Heart right ventricle (tissue), 16 donors: ENCODE measurements around the gene PLXNC1. TPM values are rescaled to one million over a fixed set of nuclear protein-coding genes. Genes with fewer than 3 reads are reported as not detected.

Experiments used
- ATAC-seq, 8 donors: fragments of 200-7000 bp; cut with Tn5 transposase; one replicate each; pipeline ENCODE4 v1.9.1; 2020; ENCODE audit warnings: mild to moderate bottlenecking in 8 of 8, moderate library complexity in 8 of 8, moderate number of reproducible peaks in 1 of 8
- DNase-seq, 2 donors: peaks; one replicate each; pipeline ENCODE4 v3.0.0-alpha.2; 2020
- H3K27ac ChIP-seq, 10 donors: fragments of 200-600 bp; sonication (generic) in 2 of 10; one replicate each; pipeline versions ENCODE4 v1.5.0 to v1.8.0; 2020 to 2022; ENCODE audit warnings: mild to moderate bottlenecking in 3 of 10
- H3K27me3 ChIP-seq, 7 donors: fragments of 200-600 bp; one replicate each; pipeline ENCODE4 v1.8.0; 2021 to 2022; ENCODE audit warnings: mild to moderate bottlenecking in 2 of 7
- H3K36me3 ChIP-seq, 9 donors: fragments of 200-600 bp; sonication (generic) in 1 of 9; one replicate each; pipeline versions ENCODE4 v1.5.0 to v1.8.0; 2020 to 2022; ENCODE audit warnings: mild to moderate bottlenecking in 2 of 9
- H3K4me1 ChIP-seq, 9 donors: fragments of 200-600 bp; sonication (generic) in 1 of 9; one replicate each; pipeline versions ENCODE4 v1.5.0 to v1.8.0; 2020 to 2022; ENCODE audit warnings: mild to moderate bottlenecking in 4 of 9
- H3K4me3 ChIP-seq, 10 donors: fragments of 200-600 bp; sonication (generic) in 2 of 10; one replicate each; pipeline versions ENCODE4 v1.5.0 to v1.8.0; 2020 to 2022; ENCODE audit warnings: mild to moderate bottlenecking in 7 of 10, moderate library complexity in 2 of 10
- H3K9me3 ChIP-seq, 11 donors: fragments of 200-600 bp in 10 of 11; sonication (generic) in 2 of 11; one replicate each; pipeline versions ENCODE4 v1.5.0 to v1.8.0; 2013 to 2022; ENCODE audit warnings: mild to moderate bottlenecking in 2 of 11, control low read depth in 1 of 11, moderate library complexity in 1 of 11
- WGBS, 2 donors: extraction: QIAGEN DNeasy Blood & Tissue Kit; methylation state at CpG; one replicate each; pipeline ENCODE4 v1.1.7; 2013; ENCODE audit warnings: inconsistent platforms in 1 of 2; 5-methylcytosine and 5-hydroxymethylcytosine counted together
- intact Hi-C, 10 donors: fragments of 100-400 bp; cut with DNase I; formaldehyde crosslinking; loops; one replicate each; pipeline versions ENCODE4 v1.11.1 to v1.14.2; 2022
- polyA plus RNA-seq, 2 donors: library from polyadenylated mRNA; stranded (reverse); fragments of 200-250 nt; gene quantifications; one replicate each; pipeline ENCODE4 v1.2.3, GENCODE V29; 2013
- total RNA-seq, 10 donors: library from RNA; stranded (reverse); fragmentation: NEBNext Ultra II Directional in 3 of 10; extraction: Animal tissue kit (Norgen Biotek cat#: 25700) in 3 of 10; gene quantifications; one replicate each; pipeline versions ENCODE4 v1.2.1 to v1.2.4, GENCODE V29; 2021 to 2023
- TF ChIP-seq, protein P1 (sequence below), 9 donors: fragments of 200-600 bp; sonication (generic) in 2 of 9; IDR thresholded peaks; one replicate each; pipeline versions ENCODE4 v1.5.0 to v1.8.0; 2021 to 2022; ENCODE audit warnings: antibody characterized with exemption in 9 of 9, mild to moderate bottlenecking in 5 of 9, moderate library complexity in 1 of 9
- donor health status: Arrhythmogenic right ventricular cardiomyopathy.
- donor health status: ischemic (EF 13 %, LVEDD 7.1; RV severe dilation, severe dysfunction).
- donor health status: healthy with polysubstance abuse.
- donor health status: DM: no; HTN: yes; CAD: no.
- donor health status: DM: no; HTN: no; CAD: no.
- donor health status: ischemic (EF 25% LVEDD 6.9; RV normal size, moderate dysfunction).
- donor health status: ischemic (EF 25% LVEDD 5.7; RV mildly dilated, moderate dysfunction).
- donor health status: healthy.
- donor health status: DM: yes; HTN: yes; CAD: no.
- donor health status: Ischemic cardiomyopathy.
- donor health status: ischemic (EF 35%, LVEDD 5.7; RV mildly dilated, moderate dysfunction).
- donor health status: nonischemic (EF 11% LVEDD 7.7; RV severe dilation, severe dysfunction).
- donor health status: DM: yes; HTN: yes; CAD: no.
- donor health status: PGD.
- donor health status: ischemic (EF 29% LVEDD 5.4; RV normal size, mild dysfunction).
- donor health status: nonischemic (EF 23%, LVEDD 6.1; RV moderate dilation, normal function).

PLXNC1 gene
- total and polyA plus RNA-seq, 12 donors, result 0.72 to 8.5 (median 2.7) TPM

DNA sequence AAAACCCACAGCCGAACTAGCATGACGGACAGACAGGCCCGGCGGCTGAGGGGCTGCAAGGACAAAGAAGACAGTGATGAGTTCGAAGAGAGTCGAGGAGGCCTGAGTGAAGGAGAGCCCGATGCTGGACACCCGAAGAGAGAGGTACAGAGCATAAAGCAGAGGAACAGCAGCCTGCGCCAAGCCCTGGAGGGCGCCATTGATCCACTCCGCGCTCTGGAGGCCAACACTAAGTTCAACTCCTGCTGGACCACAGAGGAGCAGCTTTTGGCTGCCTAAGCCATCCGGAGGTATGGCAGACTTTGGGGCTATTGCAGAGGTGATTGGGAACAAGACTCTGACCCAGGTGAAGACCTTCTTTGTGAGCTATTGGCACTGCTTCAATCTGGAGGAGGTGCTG, 7.8 kb upstream of the PLXNC1 start:
- intact Hi-C loops, result loop anchor here in 6 of 10 donors (2.0 to 10.0 kb wide), 7 partner anchors 124 to 624 kb away; no protein-coding TSS in a partner anchor
- H3K9me3 ChIP-seq, result no peaks in the 10 kb centered on the region
- ATAC-seq (peak in 2 of 8 donors; percentile 33 to 34), DNase-seq (peak in 1 of 2 donors; percentile 23)
- no peak overlapping the region for H3K4me3 ChIP-seq
- WGBS, 2 donors, result 87% methylated on average over 13 of the region's 13 CpGs
- H3K27ac ChIP-seq, result no peak overlapping the region
- TF ChIP-seq, protein P1, sequence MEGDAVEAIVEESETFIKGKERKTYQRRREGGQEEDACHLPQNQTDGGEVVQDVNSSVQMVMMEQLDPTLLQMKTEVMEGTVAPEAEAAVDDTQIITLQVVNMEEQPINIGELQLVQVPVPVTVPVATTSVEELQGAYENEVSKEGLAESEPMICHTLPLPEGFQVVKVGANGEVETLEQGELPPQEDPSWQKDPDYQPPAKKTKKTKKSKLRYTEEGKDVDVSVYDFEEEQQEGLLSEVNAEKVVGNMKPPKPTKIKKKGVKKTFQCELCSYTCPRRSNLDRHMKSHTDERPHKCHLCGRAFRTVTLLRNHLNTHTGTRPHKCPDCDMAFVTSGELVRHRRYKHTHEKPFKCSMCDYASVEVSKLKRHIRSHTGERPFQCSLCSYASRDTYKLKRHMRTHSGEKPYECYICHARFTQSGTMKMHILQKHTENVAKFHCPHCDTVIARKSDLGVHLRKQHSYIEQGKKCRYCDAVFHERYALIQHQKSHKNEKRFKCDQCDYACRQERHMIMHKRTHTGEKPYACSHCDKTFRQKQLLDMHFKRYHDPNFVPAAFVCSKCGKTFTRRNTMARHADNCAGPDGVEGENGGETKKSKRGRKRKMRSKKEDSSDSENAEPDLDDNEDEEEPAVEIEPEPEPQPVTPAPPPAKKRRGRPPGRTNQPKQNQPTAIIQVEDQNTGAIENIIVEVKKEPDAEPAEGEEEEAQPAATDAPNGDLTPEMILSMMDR (IDR thresholded peaks at IDR 0.05), result peak in 5 of 9 donors; percentile 17 to 38 (median 23)
- H3K36me3 ChIP-seq, result no peaks in the 10 kb centered on the region
- peaks cover 0 to 5% (median 0%) of the 10 kb centered on the region in 7 donors for H3K27me3 ChIP-seq
- H3K4me1 ChIP-seq, result peaks cover 0 to 2% (median 0%) of the 10 kb centered on the region in 9 donors

DNA sequence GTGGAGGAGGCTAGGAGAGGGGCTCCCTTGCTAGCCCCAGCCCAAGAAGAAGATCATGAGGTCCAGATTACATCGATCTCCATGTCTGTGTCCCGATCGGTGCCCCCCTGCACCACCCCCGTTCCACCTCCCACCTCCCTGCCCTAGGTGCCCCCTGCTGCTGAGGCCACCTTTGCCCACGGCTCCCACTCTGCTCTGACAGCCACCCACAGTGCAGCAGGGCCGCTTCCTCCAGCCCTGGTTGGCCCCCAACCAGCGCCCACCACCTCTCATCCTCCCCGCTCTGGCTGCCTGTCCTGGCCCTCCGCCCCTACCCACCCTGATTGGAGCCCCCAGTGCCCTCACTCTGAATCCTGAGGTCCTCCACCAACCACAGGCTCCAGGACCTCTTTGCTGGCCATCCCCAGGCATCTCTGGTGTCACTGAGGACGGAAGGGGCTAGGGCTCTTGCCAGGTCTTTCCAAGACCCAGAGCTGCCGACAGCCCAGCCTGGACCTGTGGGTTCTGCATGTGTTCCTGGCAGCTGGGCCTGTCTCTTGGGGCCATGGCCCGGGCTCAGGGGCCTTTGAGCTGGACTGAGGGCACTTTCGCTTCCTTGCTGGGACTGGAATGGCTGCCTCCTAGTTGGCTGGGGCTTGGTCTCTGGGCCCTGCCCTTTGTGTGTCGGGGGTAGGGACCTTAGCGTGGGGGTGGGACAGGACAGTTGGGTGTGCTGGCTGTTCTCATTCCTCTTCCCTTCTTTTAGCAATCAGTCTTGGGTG, 7.2 kb upstream of the PLXNC1 start:
- H3K27ac ChIP-seq, result no peak overlapping the region
- intact Hi-C loops, result loop anchor here in 6 of 10 donors (2.0 to 10.0 kb wide), 7 partner anchors 124 to 624 kb away; no protein-coding TSS in a partner anchor
- H3K4me1 ChIP-seq, result peaks cover 0 to 8% (median 0%) of the 10 kb centered on the region in 9 donors
- ATAC-seq, result peak in 2 of 8 donors; percentile 9 to 39
- H3K4me3 ChIP-seq, result no peak overlapping the region
- no peak for DNase-seq
- H3K27me3 ChIP-seq, result peaks cover 0 to 5% (median 0%) of the 10 kb centered on the region in 7 donors
- H3K9me3 ChIP-seq, result no peaks in the 10 kb centered on the region
- TF ChIP-seq, protein P1 (IDR thresholded peaks at IDR 0.05), result no peak
- H3K36me3 ChIP-seq, result no peaks in the 10 kb centered on the region
- WGBS, 2 donors, result 83 to 95% methylated on average over 15 of the region's 15 CpGs

DNA sequence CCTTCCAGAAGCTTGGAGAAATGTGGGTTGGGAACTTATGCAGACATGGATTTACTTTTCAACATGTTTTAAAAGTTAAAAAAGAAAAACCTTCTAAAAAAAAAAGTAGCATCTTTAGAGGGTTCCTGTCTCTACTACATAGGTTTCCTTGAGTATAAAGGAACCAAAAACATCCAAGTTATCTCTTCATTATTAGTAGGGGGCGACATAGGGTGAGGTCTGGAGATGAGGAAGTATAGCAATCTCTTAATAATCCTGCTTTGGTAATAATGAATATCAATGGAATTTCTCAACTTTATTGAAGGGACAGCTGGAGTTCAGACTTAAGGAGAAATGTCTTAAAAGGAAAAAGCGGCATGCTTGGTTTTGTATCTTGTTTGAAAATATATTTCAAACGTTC, 6.5 kb upstream of the PLXNC1 start:
- Histone ChIP-seq H3K27me3 (peaks cover 0 to 5% (median 0%) of the 10 kb centered on the region in 7 donors), H3K9me3 (no peaks in the 10 kb centered on the region), H3K36me3 (no peaks in the 10 kb centered on the region), H3K27ac (no peak overlapping the region), H3K4me3 (no peak overlapping the region), H3K4me1 (peaks cover 0 to 9% (median 0%) of the 10 kb centered on the region in 9 donors)
- TF ChIP-seq, protein P1 (IDR thresholded peaks at IDR 0.05), result no peak
- DNase-seq (no peak), ATAC-seq (no peak)
- WGBS, 2 donors, result 88 to 92% methylated on average over 3 of the region's 3 CpGs
- intact Hi-C loops, result loop anchor here in 6 of 10 donors (2.0 to 10.0 kb wide), 7 partner anchors 123 to 623 kb away; no protein-coding TSS in a partner anchor

DNA sequence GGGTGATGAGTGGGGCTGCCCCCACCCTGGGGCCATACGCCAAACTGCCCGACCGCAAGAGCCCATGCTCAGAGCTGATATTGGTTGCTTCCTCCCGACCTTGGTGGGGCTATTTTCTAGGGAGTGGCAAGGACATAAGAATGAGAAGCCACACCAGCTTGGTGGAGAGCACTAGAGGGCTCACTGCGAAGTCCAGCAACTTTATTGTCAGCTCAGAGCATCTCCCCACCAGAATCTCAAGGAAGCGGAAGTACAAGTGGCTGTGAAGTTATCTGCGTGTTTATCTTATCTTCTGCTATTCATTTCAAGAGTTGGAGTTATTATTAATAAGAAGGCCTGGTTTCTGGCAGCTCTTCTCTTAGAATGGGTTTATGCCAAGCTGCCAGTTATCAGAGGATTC, 4.9 kb upstream of the PLXNC1 start:
- ATAC-seq (no peak), DNase-seq (no peak)
- TF ChIP-seq, protein P1 (IDR thresholded peaks at IDR 0.05), result no peak
- Histone ChIP-seq H3K4me1 (peaks cover 0 to 16% (median 0%) of the 10 kb centered on the region in 9 donors), H3K36me3 (no peaks in the 10 kb centered on the region), H3K4me3 (no peak overlapping the region), H3K9me3 (no peaks in the 10 kb centered on the region), H3K27ac (no peak overlapping the region), H3K27me3 (peaks cover 0 to 11% (median 0%) of the 10 kb centered on the region in 7 donors)
- 68 to 73% methylated on average over 7 of the region's 7 CpGs for WGBS, 2 donors
- intact Hi-C loops, result loop anchor here in 6 of 10 donors (5.0 to 10.0 kb wide), 6 partner anchors 121 to 621 kb away; no protein-coding TSS in a partner anchor
